SH-SY5Y (cell line): ENCODE measurements around the gene USH2A.

Source experiments
- GATA2 ChIP-seq: IDR thresholded peaks from 2 replicates; pipeline ENCODE4 v1.6.1; 2011; ENCODE audit warnings: mild to moderate bottlenecking, low read depth, low read length
- GATA3 ChIP-seq: IDR thresholded peaks from 2 replicates; pipeline ENCODE4 v1.6.1; 2011; ENCODE audit warnings: low read depth, mild to moderate bottlenecking, low read length, moderate library complexity

DNA sequence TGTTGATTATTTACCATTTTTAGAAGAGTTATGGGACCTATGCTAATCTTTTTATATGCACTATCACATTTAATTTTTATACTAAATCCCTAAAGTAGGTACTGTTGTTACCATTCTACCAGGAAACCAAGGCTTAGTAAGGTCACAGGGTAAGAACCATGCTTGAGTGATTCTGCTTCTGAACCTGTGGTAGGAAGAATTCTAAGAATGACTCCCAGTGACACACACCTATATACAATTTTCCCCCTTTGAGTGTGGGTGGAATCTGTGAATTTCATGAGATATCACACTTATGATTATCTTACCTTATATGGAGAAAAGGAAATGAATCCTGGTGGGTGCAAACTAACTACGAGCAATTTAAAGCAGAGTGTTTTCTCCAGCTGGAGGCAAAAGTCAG is 391.0 kb downstream of the USH2A start:
- TF ChIP-seq GATA2 (no peak), GATA3 (no peak)
